ENCODE data around the gene MTMR2. TPM values are rescaled to one million over a fixed set of nuclear protein-coding genes. Genes with fewer than 3 reads are reported as not detected.
A peak's percentile ranks its signal among the peaks of the same experiment; 100 is the strongest.

Gene MTMR2
- total and polyA plus RNA-seq, 9 of the 15 experiments (the other 6 are each of a cell fraction or from before 2014, with no cell fraction given): 12.6 to 35.8 (median 25.2) TPM

GRCh38 chr11:95925011-95925410 is 1.1 kb upstream of the MTMR2 start:
- Histone ChIP-seq H3K4me3 (peak overlapping the region; percentile 75; the same call in 1 of the 2 replicates), H4K20me1 (replicated peaks; ENCODE audit: control insufficient read depth, insufficient read depth, low read length) (no peaks in the 10 kb centered on the region), H3K9me3 (replicated peaks; ENCODE audit: control insufficient read depth, insufficient read depth, low read depth, low read length) (no peaks in the 10 kb centered on the region), H3K9ac (ENCODE audit: insufficient read depth in 1 of 2, low read depth in 2 of 2, low read length in 2 of 2) (peak overlapping the region in 1 of 2 experiments; percentile 83; a peak in 2 of 4 replicates), H3K79me2 (ENCODE audit: control insufficient read depth, insufficient read depth, low read length) (peaks cover 43% of the 10 kb centered on the region), H3K27ac (ENCODE audit: extremely low read depth, low read depth, low read length) (peak overlapping the region; percentile 84; the same call in 2 of the 3 replicates), H2AFZ (ENCODE audit: low read depth, low read length) (peak overlapping the region; percentile 40; the same call in 1 of the 2 replicates), H3K4me2 (ENCODE audit: insufficient read depth, low read length) (peak overlapping the region; percentile 93), H3K9me1 (ENCODE audit: control insufficient read depth, insufficient read depth, low read length) (no peaks in the 10 kb centered on the region), H3K27me3 (ENCODE audit: control insufficient read depth in 2 of 2, insufficient read depth in 2 of 2, low read length in 2 of 2) (no peaks in the 10 kb centered on the region), H3K4me1 (replicated peaks in 1 of 2; ENCODE audit: control insufficient read depth in 2 of 2, insufficient read depth in 2 of 2, low read length in 2 of 2) (peaks cover 6 to 10% of the 10 kb centered on the region in 2 experiments; a peak in 4 of 5 replicates), H3K36me3 (ENCODE audit: control insufficient read depth, insufficient read depth, low read length) (no peaks in the 10 kb centered on the region)
- FAIRE-seq (peak; percentile 51), ATAC-seq (0 out of 3 replicates have a peak, but pooled peaks have one; percentile 5), DNase-seq (ENCODE audit: extremely low read depth in 1 of 4, low spot score in 3 of 4) (peak in 3 of 4 experiments; percentile 22 to 72 (median 31))
- ChIA-PET POLR2A (interaction anchor here (0.6 to 1.8 kb wide), 6 partner anchors 9 to 417 kb away, joined by 3 to 6 read pairs (median 4); no protein-coding TSS in a partner anchor), CTCF (ENCODE audit: low intra/inter-chr PET ratio) (no interaction called here)
- in situ Hi-C loops (cut with MboI): no loop called here
- 25% methylated on average over 5 of the region's 5 CpGs for WGBS (ENCODE audit: insufficient coverage, low coverage, missing lambda C conversion rate)
- BruUV-seq (replicated peaks): no TSS peak
- intact Hi-C loops (cut with micrococcal nuclease): loop anchor here (10.0 kb wide), 1 partner anchor 420 kb away; the partner anchor contains the start of gene MAML2
- TF ChIP-seq FOXP4 (CRISPR knock-in tag; IDR thresholded peaks at IDR 0.05; ENCODE audit: borderline replicate concordance): no peak
- TF ChIP-seq ZNF592 (IDR thresholded peaks at IDR 0.05): 0 out of 2 replicates have a peak, but pooled peaks have one; percentile 47
- no peak for TF ChIP-seq KDM5B (IDR thresholded peaks at IDR 0.05; ENCODE audit: insufficient replicate concordance, low read depth, low read length)
- TF ChIP-seq NR1H2 (CRISPR knock-in tag; IDR thresholded peaks at IDR 0.05): no peak
- TF ChIP-seq C11orf30 (IDR thresholded peaks at IDR 0.05; ENCODE audit: low read depth): peak; percentile 95
- peak; percentile 98 for TF ChIP-seq ZNF316 (IDR thresholded peaks at IDR 0.05)
- TF ChIP-seq ZNF586 (CRISPR knock-in tag; conservative IDR thresholded peaks at IDR 0.05): no peak
- peak; percentile 71; the same call in 1 of the 2 replicates for TF ChIP-seq ATF3 (IDR thresholded peaks at IDR 0.05)
- no peak for TF ChIP-seq ATF3 (CRISPR knock-in tag; conservative IDR thresholded peaks at IDR 0.05)
- TF ChIP-seq HOMEZ (CRISPR knock-in tag; IDR thresholded peaks at IDR 0.05): no peak
- TF ChIP-seq ZNF212 (CRISPR knock-in tag; IDR thresholded peaks at IDR 0.05): no peak
- TF ChIP-seq SMARCC2 (IDR thresholded peaks at IDR 0.05; ENCODE audit: low read depth): peak; percentile 49; the same call in 1 of the 2 replicates
